Karpas-422 (cell line): ENCODE measurements around the gene GTPBP6. TPM values are rescaled to one million over a fixed set of nuclear protein-coding genes. Genes with fewer than 3 reads are reported as not detected.

Experiments
- DNase-seq: peaks from one replicate; pipeline ENCODE4 v3.0.0-alpha.2; 2015
- H2AFZ ChIP-seq: fragments of 200-600 bp; sonication (generic); 2 replicates; pipeline ENCODE4 v1.6.1; 2014; ENCODE audit warnings: antibody characterized with exemption, low read length, mixed read lengths
- H3K27ac ChIP-seq: fragments of 200-600 bp; sonication (generic); 2 replicates; pipeline ENCODE4 v1.5.1; 2014; ENCODE audit warnings: mild to moderate bottlenecking, low read length, moderate library complexity
- H3K27me3 ChIP-seq: fragments of 200-600 bp; sonication (generic); 2 replicates; pipeline ENCODE4 v1.6.1; 2014; ENCODE audit warnings: low read length, mixed read lengths
- H3K36me3 ChIP-seq: fragments of 200-600 bp; sonication (generic); 2 replicates; pipeline ENCODE4 v1.6.1; 2014; ENCODE audit warnings: low read length, mixed read lengths; ENCODE audit not compliant: insufficient read depth
- H3K4me1 ChIP-seq: fragments of 200-600 bp; sonication (generic); 2 replicates; pipeline ENCODE4 v1.6.1; 2014; ENCODE audit warnings: mild to moderate bottlenecking, low read length, mixed read lengths
- H3K4me2 ChIP-seq: fragments of 200-600 bp; sonication (generic); 2 replicates; pipeline ENCODE4 v1.6.1; 2014; ENCODE audit warnings: low read length, low read depth, mild to moderate bottlenecking; ENCODE audit not compliant: poor library complexity, severe bottlenecking
- H3K4me3 ChIP-seq: fragments of 200-600 bp; sonication (generic); 2 replicates; pipeline ENCODE4 v1.5.1; 2014; ENCODE audit warnings: mild to moderate bottlenecking, antibody characterized with exemption, low read length, mixed read lengths
- H3K79me2 ChIP-seq: fragments of 200-600 bp; sonication (generic); 2 replicates; pipeline ENCODE4 v1.6.1; 2014; ENCODE audit warnings: mild to moderate bottlenecking, low read length, mixed read lengths
- H3K9ac ChIP-seq: fragments of 200-600 bp; sonication (generic); 2 replicates; pipeline ENCODE4 v1.6.0; 2014; ENCODE audit warnings: low read length
- H3K9me2 ChIP-seq: fragments of 200-600 bp; sonication (generic), shearing (Covaris generic); replicated peaks from 2 replicates; pipeline ENCODE4 v1.6.0; 2014; ENCODE audit warnings: mild to moderate bottlenecking, low read length, moderate library complexity; ENCODE audit not compliant: insufficient read depth
- H3K9me3 ChIP-seq: fragments of 300-700, 200-600 bp; sonication (generic); 2 replicates; pipeline ENCODE4 v1.6.1; 2014; ENCODE audit warnings: low read length, mixed read lengths
- H4K20me1 ChIP-seq: fragments of 200-600 bp; sonication (generic); 2 replicates; pipeline ENCODE4 v1.6.1; 2014; ENCODE audit warnings: mild to moderate bottlenecking, antibody characterized with exemption, low read length, low read depth; ENCODE audit not compliant: insufficient read depth
- total RNA-seq: library from RNA; depleted of rRNA; stranded (reverse); fragments of >200 nt; shearing (Covaris generic); gene quantifications from 2 replicates; pipeline ENCODE4 v1.2.3, GENCODE V29; 2014; ENCODE audit warnings: low replicate concordance

GTPBP6 gene
- total RNA-seq, 1 experiment from 2014 or later: 19.4 TPM

- Histone ChIP-seq H3K36me3 (peaks cover 25% of the 10 kb centered on the region), H3K9me2 (no peaks in the 10 kb centered on the region), H3K27me3 (no peaks in the 10 kb centered on the region), H3K4me1 (no peaks in the 10 kb centered on the region), H2AFZ (no peak overlapping the region), H3K9ac (no peak overlapping the region), H3K4me3 (no peak overlapping the region), H3K4me2 (no peak overlapping the region), H4K20me1 (no peaks in the 10 kb centered on the region), H3K79me2 (peaks cover 38% of the 10 kb centered on the region), H3K9me3 (no peaks in the 10 kb centered on the region; the same call in 1 of the 2 replicates), H3K27ac (no peak overlapping the region)
- DNase-seq: no peak
These were observed 30.0 kb upstream of the GTPBP6 start for GRCh38 chrX:348461-349117.

DNA sequence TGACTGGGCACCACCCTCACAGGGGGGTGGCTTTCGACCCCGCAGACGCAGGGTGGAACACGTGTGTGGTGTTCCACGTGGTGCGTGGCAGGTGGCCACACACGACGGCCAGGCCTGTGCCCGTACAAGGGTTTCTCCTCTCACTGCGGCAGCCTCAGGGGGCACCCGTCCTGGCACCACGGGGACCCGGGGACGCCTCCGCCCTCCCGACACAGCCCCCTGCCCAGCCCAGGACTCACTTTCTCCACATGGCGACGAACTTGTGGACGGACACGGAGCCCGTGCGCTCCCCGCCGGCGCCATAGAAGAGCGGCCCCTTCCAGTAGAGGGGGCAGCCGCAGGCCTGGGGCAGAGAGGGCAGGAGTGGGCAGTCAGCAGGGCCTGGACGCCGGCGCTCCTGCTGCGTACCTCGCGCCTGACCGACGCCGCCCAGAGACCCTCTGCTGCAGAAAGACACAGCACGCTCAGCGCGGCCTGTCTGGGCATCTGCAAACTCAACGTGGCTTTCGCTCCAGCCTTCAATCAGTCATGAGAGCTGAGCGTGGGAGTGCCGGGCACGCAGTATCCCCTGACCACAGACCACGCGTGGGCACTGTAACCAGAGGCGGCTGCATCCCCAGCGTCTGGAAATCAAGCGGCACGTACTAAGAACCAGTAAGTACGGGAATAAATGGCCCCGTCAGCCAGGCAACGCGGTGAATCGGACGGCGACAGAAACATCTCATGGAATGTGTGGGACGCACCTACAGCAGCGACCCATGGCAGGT, 28.9 kb upstream of the GTPBP6 start:
- Histone ChIP-seq H3K9me2 (no peaks in the 10 kb centered on the region), H3K27me3 (no peaks in the 10 kb centered on the region), H2AFZ (no peak overlapping the region), H3K4me1 (no peaks in the 10 kb centered on the region), H3K4me3 (no peak overlapping the region), H4K20me1 (no peaks in the 10 kb centered on the region), H3K79me2 (peaks cover 30% of the 10 kb centered on the region), H3K27ac (no peak overlapping the region), H3K9me3 (no peaks in the 10 kb centered on the region; the same call in 1 of the 2 replicates), H3K9ac (no peak overlapping the region), H3K4me2 (no peak overlapping the region), H3K36me3 (peaks cover 25% of the 10 kb centered on the region)
- DNase-seq: no peak

DNA sequence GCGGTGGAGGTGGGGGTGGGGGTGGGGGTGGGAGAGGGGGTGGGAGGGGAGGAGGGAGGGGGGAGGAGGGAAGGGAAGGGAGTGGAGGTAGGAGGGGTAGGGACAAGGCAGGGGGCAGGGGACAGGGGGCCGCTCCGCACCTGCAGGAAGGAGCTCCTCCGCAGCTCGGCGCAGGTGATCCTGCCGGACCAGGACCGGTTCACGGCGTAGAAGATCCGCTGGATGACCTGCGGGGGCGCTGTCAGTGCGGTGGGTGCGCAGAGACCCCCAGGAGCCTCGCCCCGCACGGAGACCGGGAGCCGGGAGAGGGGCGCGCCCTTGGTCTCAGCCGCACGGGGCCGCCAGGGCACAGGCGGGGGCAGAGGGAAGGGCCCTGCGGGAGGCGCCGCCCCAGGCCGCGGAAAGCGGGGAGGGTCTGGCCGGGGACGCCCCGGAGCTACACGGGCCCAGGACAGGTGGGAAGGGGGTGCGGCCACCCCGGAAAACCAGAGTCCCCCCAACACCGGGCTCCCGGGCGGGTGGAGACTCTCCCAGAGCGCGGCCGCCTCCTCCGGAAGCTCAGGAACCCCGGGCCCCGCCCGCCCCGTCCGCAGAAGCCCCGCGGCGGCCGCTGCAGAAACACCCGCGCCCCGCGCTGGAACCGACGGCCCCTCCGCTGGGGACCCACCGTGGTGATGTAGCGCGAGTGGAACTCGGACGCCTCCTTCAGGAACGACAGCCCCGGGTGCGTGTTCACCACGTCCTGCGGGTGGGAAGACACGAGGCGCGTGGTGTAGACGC, 27.6 kb upstream of the GTPBP6 start:
- no peaks in the 10 kb centered on the region; the same call in 1 of the 2 replicates for H3K9me3 ChIP-seq
- H3K9ac ChIP-seq: no peak overlapping the region
- H3K9me2 ChIP-seq: no peaks in the 10 kb centered on the region
- no peak overlapping the region for H2AFZ ChIP-seq
- H3K36me3 ChIP-seq: peaks cover 25% of the 10 kb centered on the region
- no peak overlapping the region for H3K27ac ChIP-seq
- no peaks in the 10 kb centered on the region for H3K27me3 ChIP-seq
- no peaks in the 10 kb centered on the region for H3K4me1 ChIP-seq
- peaks cover 22% of the 10 kb centered on the region for H3K79me2 ChIP-seq
- no peaks in the 10 kb centered on the region for H4K20me1 ChIP-seq
- H3K4me2 ChIP-seq: no peak overlapping the region
- no peak overlapping the region for H3K4me3 ChIP-seq
- no peak for DNase-seq

GRCh38 chrX:345020-345925, 26.7 kb upstream of the GTPBP6 start:
- H3K27me3 ChIP-seq: no peaks in the 10 kb centered on the region
- H3K79me2 ChIP-seq: peaks cover 22% of the 10 kb centered on the region
- no peak overlapping the region for H3K4me3 ChIP-seq
- DNase-seq: no peak
- H3K4me1 ChIP-seq: no peaks in the 10 kb centered on the region
- no peaks in the 10 kb centered on the region for H3K9me2 ChIP-seq
- H3K4me2 ChIP-seq: no peak overlapping the region
- H3K27ac ChIP-seq: no peak overlapping the region
- H2AFZ ChIP-seq: no peak overlapping the region
- H4K20me1 ChIP-seq: no peaks in the 10 kb centered on the region
- H3K9ac ChIP-seq: no peak overlapping the region
- H3K36me3 ChIP-seq: peaks cover 23% of the 10 kb centered on the region
- H3K9me3 ChIP-seq: no peaks in the 10 kb centered on the region; the same call in 1 of the 2 replicates

GRCh38 chrX:344371-344901, 25.8 kb upstream of the GTPBP6 start:
- no peak overlapping the region for H3K4me3 ChIP-seq
- no peak overlapping the region for H3K9ac ChIP-seq
- H2AFZ ChIP-seq: no peak overlapping the region
- peaks cover 13% of the 10 kb centered on the region for H3K79me2 ChIP-seq
- H3K36me3 ChIP-seq: peaks cover 23% of the 10 kb centered on the region
- DNase-seq: no peak
- no peaks in the 10 kb centered on the region; the same call in 1 of the 2 replicates for H3K9me3 ChIP-seq
- no peak overlapping the region for H3K4me2 ChIP-seq
- no peaks in the 10 kb centered on the region for H3K4me1 ChIP-seq
- no peaks in the 10 kb centered on the region for H3K9me2 ChIP-seq
- no peak overlapping the region for H3K27ac ChIP-seq
- no peaks in the 10 kb centered on the region for H3K27me3 ChIP-seq
- no peaks in the 10 kb centered on the region for H4K20me1 ChIP-seq

DNA sequence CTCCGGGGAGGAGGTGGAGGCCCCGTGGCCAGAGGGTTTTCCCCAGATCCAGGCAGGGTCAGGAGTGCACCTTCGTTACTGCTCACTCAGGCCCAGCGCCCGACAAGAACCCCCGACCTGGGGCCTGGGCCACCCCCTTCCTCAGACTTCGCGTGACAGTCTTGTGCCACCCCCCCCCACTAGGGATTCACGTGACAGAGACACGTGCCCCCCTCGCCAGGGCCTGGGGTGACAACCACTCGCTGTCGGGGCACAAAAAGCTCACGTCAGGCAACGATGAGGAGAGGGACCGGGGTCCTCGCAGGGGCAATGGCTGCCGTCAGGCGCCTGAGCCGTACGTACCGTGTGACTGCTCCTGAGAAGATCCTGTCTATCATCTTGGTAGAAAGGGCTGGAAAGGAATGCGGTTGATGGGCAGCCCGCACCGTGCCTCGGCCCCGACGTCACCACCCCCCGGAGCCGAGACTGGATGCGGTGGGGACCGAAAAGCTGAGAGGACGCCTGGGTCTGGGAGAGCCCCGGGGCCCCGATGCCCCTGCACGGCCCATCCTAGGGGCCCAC, 23.0 kb upstream of the GTPBP6 start:
- Histone ChIP-seq H3K9ac (no peak overlapping the region), H3K4me3 (no peak overlapping the region), H3K4me2 (no peak overlapping the region), H3K36me3 (peaks cover 12% of the 10 kb centered on the region; the same call in 1 of the 2 replicates), H3K4me1 (no peaks in the 10 kb centered on the region), H3K79me2 (no peaks in the 10 kb centered on the region), H3K27ac (no peak overlapping the region), H4K20me1 (no peaks in the 10 kb centered on the region), H2AFZ (no peak overlapping the region), H3K27me3 (no peaks in the 10 kb centered on the region), H3K9me2 (no peaks in the 10 kb centered on the region), H3K9me3 (no peaks in the 10 kb centered on the region; the same call in 1 of the 2 replicates)
- DNase-seq: no peak

GRCh38 chrX:340641-341423, 22.2 kb upstream of the GTPBP6 start:
- peaks cover 11% of the 10 kb centered on the region; the same call in 1 of the 2 replicates for H3K36me3 ChIP-seq
- H3K4me1 ChIP-seq: no peaks in the 10 kb centered on the region
- no peaks in the 10 kb centered on the region for H3K79me2 ChIP-seq
- H3K4me2 ChIP-seq: no peak overlapping the region
- no peak overlapping the region for H2AFZ ChIP-seq
- H3K27ac ChIP-seq: no peak overlapping the region
- no peaks in the 10 kb centered on the region; the same call in 1 of the 2 replicates for H3K9me3 ChIP-seq
- H3K9ac ChIP-seq: no peak overlapping the region
- no peaks in the 10 kb centered on the region for H3K9me2 ChIP-seq
- no peak overlapping the region for H3K4me3 ChIP-seq
- H3K27me3 ChIP-seq: no peaks in the 10 kb centered on the region
- DNase-seq: no peak
- no peaks in the 10 kb centered on the region for H4K20me1 ChIP-seq
